8988T (cell line): ENCODE data around the gene TRIM17.

Source experiments
- DNase-seq: peaks from one replicate; pipeline ENCODE4 v3.0.0; 2011

TRIM17 gene

GRCh38 chr1:228415221-228415620, 1.4 kb downstream of the TRIM17 start:
- no peak for DNase-seq

GRCh38 chr1:228414511-228415211, 2.0 kb downstream of the TRIM17 start:
- DNase-seq, result no peak

- no peak for DNase-seq
These were observed 3.2 kb downstream of the TRIM17 start for GRCh38 chr1:228413241-228414010.

- no peak for DNase-seq
These were observed 4.9 kb downstream of the TRIM17 start for GRCh38 chr1:228411548-228412430.

GRCh38 chr1:228411121-228411520, 5.5 kb downstream of the TRIM17 start:
- no peak for DNase-seq

- no peak for DNase-seq
These were observed 6.0 kb downstream of the TRIM17 start for GRCh38 chr1:228410671-228411070.

- no peak for DNase-seq
These were observed 6.6 kb downstream of the TRIM17 start for GRCh38 chr1:228410015-228410414.

- DNase-seq, result no peak
These were observed 7.5 kb downstream of the TRIM17 start for GRCh38 chr1:228408869-228409805.

GRCh38 chr1:228408041-228408868, 8.4 kb downstream of the TRIM17 start:
- no peak for DNase-seq

- DNase-seq, result no peak
These were observed 9.3 kb downstream of the TRIM17 start for GRCh38 chr1:228407106-228408040.

GRCh38 chr1:228405979-228406228, 10.8 kb downstream of the TRIM17 start:
- no peak for DNase-seq

- DNase-seq, result no peak
These were observed 11.3 kb downstream of the TRIM17 start for GRCh38 chr1:228405200-228405978.

GRCh38 chr1:228404107-228404720, 12.4 kb downstream of the TRIM17 start:
- no peak for DNase-seq

GRCh38 chr1:228403231-228403631, 13.4 kb downstream of the TRIM17 start:
- DNase-seq, result no peak

- DNase-seq, result no peak
These were observed 14.0 kb downstream of the TRIM17 start for GRCh38 chr1:228402641-228403025.

- no peak for DNase-seq
These were observed 14.7 kb downstream of the TRIM17 start for GRCh38 chr1:228401782-228402640.

- no peak for DNase-seq
These were observed 15.8 kb downstream of the TRIM17 start for GRCh38 chr1:228400692-228401454.
